Adrenal gland (tissue), 5 donors: ENCODE data around the gene FURIN.
"Not testable (repeated sequence)": the region's sequence is repeated elsewhere in the genome, so short reads cannot be mapped to it uniquely, and the experiment has no call there.

Experiments used
- POLR2A ChIP-seq, 2 donors: fragments of 450-650 bp; IDR thresholded peaks; one replicate each; pipeline ENCODE4 v1.6.1; 2017; ENCODE audit warnings: antibody characterized with exemption in 2 of 2, mild to moderate bottlenecking in 2 of 2, moderate library complexity in 1 of 2
- TF ChIP-seq, protein P1 (sequence below), 6 experiments: fragments of 450-650 bp in 4 of 6; fragments of 200-600 bp in 2 of 6; sonication (generic) in 1 of 6; IDR thresholded peaks; 1 replicate in 5 of 6; 2 replicates in 1 of 6; pipeline versions ENCODE4 v1.5.1 to v1.8.0; 2016 to 2021; ENCODE audit warnings: antibody characterized with exemption in 6 of 6, mild to moderate bottlenecking in 2 of 6, moderate library complexity in 1 of 6
- donor health status: DM: no; HTN: no; CAD: no.

DNA sequence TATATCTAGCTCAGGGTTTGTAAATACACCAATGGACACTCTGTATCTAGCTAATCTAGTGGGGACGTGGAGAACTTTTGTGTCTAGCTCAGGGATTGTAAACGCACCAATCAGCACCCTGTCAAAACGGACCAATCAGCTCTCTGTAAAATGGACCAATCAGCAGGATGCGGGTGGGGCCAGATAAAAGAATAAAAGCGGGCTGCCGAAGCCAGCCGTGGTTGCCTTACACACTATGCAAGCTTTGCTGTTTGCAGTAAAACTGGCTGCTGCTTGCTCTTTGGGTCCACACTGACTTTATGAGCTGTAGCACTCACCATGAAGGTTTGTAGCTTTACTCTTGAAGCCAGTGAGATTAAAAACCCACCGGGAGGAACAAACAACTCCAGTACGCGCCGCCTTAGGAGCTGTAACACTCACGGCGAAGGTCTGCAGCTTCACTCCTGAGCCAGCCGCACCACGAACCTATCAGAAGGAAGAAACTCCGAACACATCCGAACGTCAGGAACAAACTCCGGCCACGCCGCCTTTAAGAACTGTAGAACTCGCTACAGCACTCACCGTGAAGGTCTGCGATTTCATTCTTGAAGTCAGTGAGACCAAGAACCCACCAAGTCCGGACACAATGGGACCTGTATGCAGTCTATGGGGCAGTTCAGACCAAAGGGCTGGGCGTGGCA lies 42.0 kb upstream of the FURIN start:
- TF ChIP-seq, protein P1, sequence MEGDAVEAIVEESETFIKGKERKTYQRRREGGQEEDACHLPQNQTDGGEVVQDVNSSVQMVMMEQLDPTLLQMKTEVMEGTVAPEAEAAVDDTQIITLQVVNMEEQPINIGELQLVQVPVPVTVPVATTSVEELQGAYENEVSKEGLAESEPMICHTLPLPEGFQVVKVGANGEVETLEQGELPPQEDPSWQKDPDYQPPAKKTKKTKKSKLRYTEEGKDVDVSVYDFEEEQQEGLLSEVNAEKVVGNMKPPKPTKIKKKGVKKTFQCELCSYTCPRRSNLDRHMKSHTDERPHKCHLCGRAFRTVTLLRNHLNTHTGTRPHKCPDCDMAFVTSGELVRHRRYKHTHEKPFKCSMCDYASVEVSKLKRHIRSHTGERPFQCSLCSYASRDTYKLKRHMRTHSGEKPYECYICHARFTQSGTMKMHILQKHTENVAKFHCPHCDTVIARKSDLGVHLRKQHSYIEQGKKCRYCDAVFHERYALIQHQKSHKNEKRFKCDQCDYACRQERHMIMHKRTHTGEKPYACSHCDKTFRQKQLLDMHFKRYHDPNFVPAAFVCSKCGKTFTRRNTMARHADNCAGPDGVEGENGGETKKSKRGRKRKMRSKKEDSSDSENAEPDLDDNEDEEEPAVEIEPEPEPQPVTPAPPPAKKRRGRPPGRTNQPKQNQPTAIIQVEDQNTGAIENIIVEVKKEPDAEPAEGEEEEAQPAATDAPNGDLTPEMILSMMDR (IDR thresholded peaks at IDR 0.05) = not testable (repeated sequence)
- not testable (repeated sequence) for TF ChIP-seq POLR2A (IDR thresholded peaks at IDR 0.05)
